ENCODE results near the gene AHRR.

Gene AHRR

DNA sequence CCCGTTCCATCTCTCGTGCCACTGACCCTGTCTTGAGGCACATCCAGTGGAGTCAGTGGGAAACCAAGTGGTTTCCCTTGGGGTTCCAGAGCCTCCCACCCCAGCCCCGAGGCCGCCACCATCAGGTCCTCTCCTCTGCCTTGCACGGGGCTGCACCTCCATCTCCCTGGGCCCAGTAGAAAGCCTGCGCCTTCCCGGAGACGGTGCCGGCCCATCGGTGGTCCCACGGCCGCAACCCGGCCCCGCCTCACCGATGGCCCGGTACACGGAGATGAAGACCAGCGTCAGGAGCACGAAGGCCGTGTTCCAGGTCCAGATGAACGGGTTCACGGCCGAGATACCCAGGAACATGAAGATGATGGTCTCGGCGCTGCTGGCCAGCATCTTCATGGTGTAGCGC lies 161.5 kb downstream of the AHRR start:
- ATAC-seq (ENCODE audit: low read depth): no peak
- H3K9me3 ChIP-seq (ENCODE audit: severe bottlenecking): no peaks in the 10 kb centered on the region
- H3K4me3 ChIP-seq (ENCODE audit: severe bottlenecking): no peak overlapping the region
- H3K4me1 ChIP-seq (ENCODE audit: insufficient read depth, poor library complexity, severe bottlenecking): no peaks in the 10 kb centered on the region
- no peak for TF ChIP-seq CTCF (IDR thresholded peaks at IDR 0.05; ENCODE audit: poor library complexity, severe bottlenecking)
- DNase-seq (ENCODE audit: low spot score): no peak
- H3K36me3 ChIP-seq (ENCODE audit: low read depth): no peaks in the 10 kb centered on the region
- peaks cover 30% of the 10 kb centered on the region for H3K27me3 ChIP-seq (ENCODE audit: insufficient read depth, poor library complexity, severe bottlenecking)
- no peak overlapping the region for H3K27ac ChIP-seq (ENCODE audit: poor library complexity, severe bottlenecking)

- no peak for ATAC-seq (ENCODE audit: low read depth)
These were observed 162.1 kb downstream of the AHRR start for GRCh38 chr5:483434-484140.

DNA sequence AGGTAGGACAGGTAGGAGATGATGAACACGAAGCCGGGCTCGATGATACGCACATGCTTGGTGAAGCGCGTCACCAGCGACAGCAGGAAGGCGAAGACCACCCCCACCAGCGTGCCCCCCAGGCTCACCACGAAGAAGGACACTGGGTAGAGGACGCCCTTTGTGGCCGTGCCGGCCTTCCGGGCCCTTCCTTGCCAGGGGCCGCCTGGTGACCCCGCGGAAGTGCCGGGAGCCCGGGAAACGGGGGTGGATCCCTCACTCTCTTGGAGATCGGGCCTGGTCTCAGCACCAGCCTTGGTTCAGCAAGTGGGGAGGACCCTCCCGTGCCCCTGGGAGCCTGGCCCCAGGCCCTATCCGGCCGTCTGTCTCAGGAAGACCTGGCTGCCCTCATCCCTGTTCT lies 163.0 kb downstream of the AHRR start:
- no peak for TF ChIP-seq CTCF (IDR thresholded peaks at IDR 0.05; ENCODE audit: poor library complexity, severe bottlenecking)
- Histone ChIP-seq H3K27me3 (ENCODE audit: insufficient read depth, poor library complexity, severe bottlenecking) (peaks cover 34% of the 10 kb centered on the region), H3K4me1 (ENCODE audit: insufficient read depth, poor library complexity, severe bottlenecking) (no peaks in the 10 kb centered on the region), H3K36me3 (ENCODE audit: low read depth) (no peaks in the 10 kb centered on the region), H3K27ac (ENCODE audit: poor library complexity, severe bottlenecking) (no peak overlapping the region), H3K9me3 (ENCODE audit: severe bottlenecking) (no peaks in the 10 kb centered on the region), H3K4me3 (ENCODE audit: severe bottlenecking) (no peak overlapping the region)
- DNase-seq (ENCODE audit: low spot score): no peak
- no peak for ATAC-seq (ENCODE audit: low read depth)

More at GRCh38 chr5:483434-484140, 162.1 kb downstream of the AHRR start:
- TF ChIP-seq CTCF (IDR thresholded peaks at IDR 0.05; ENCODE audit: poor library complexity, severe bottlenecking): no peak
- Histone ChIP-seq H3K27me3 (ENCODE audit: insufficient read depth, poor library complexity, severe bottlenecking) (peaks cover 30% of the 10 kb centered on the region), H3K4me1 (ENCODE audit: insufficient read depth, poor library complexity, severe bottlenecking) (no peaks in the 10 kb centered on the region), H3K27ac (ENCODE audit: poor library complexity, severe bottlenecking) (no peak overlapping the region), H3K9me3 (ENCODE audit: severe bottlenecking) (no peaks in the 10 kb centered on the region), H3K36me3 (ENCODE audit: low read depth) (no peaks in the 10 kb centered on the region), H3K4me3 (ENCODE audit: severe bottlenecking) (no peak overlapping the region)
- no peak for DNase-seq (ENCODE audit: low spot score)

- Histone ChIP-seq H3K4me1 (ENCODE audit: insufficient read depth, poor library complexity, severe bottlenecking) (no peaks in the 10 kb centered on the region), H3K9me3 (ENCODE audit: severe bottlenecking) (no peaks in the 10 kb centered on the region), H3K27ac (ENCODE audit: poor library complexity, severe bottlenecking) (no peak overlapping the region), H3K27me3 (ENCODE audit: insufficient read depth, poor library complexity, severe bottlenecking) (peaks cover 31% of the 10 kb centered on the region), H3K4me3 (ENCODE audit: severe bottlenecking) (no peak overlapping the region), H3K36me3 (ENCODE audit: low read depth) (no peaks in the 10 kb centered on the region)
- no peak for TF ChIP-seq CTCF (IDR thresholded peaks at IDR 0.05; ENCODE audit: poor library complexity, severe bottlenecking)
- ATAC-seq (ENCODE audit: low read depth) (no peak), DNase-seq (ENCODE audit: low spot score) (no peak)
These were observed 163.8 kb downstream of the AHRR start for GRCh38 chr5:485113-485945.

All from RWPE2 (cell line).